Activated T-cell treated with anti-CD3 and anti-CD28 coated beads, Interleukin-2, amount 50 U/mL, for 72 hours (primary cell): ENCODE measurements around the gene TTI1. TPM values are rescaled to one million over a fixed set of nuclear protein-coding genes. Genes with fewer than 3 reads are reported as not detected.

Experiments
- ATAC-seq, 2 donors: fragments of 150-1000 bp; cut with Tn5 transposase; replicated peaks in 1 of 2; 2 replicates each; pipeline ENCODE4 v1.10.0; 2021; ENCODE audit warnings: moderate library complexity in 2 of 2, mild to moderate bottlenecking in 1 of 2
- DNase-seq, 2 donors: peaks; one replicate each; pipeline ENCODE4 v3.0.0; 2021 to 2022; ENCODE audit warnings: mixed read lengths in 1 of 2
- H3K27ac Mint-ChIP-seq: one replicate; pipeline ENCODE4 v1.8.0; 2022; ENCODE audit warnings: mild to moderate bottlenecking, moderate library complexity, mixed read lengths
- H3K27me3 Mint-ChIP-seq: one replicate; pipeline ENCODE4 v1.8.0; 2022; ENCODE audit warnings: low read depth, mixed read lengths
- H3K36me3 Mint-ChIP-seq, 2 donors: one replicate each; pipeline ENCODE4 v1.8.0; 2022; ENCODE audit warnings: mixed read lengths in 2 of 2, mild to moderate bottlenecking in 1 of 2; ENCODE audit not compliant: insufficient read depth in 2 of 2
- H3K4me1 Mint-ChIP-seq: one replicate; pipeline ENCODE4 v1.8.0; 2022; ENCODE audit warnings: low read depth, mixed read lengths
- H3K4me3 Mint-ChIP-seq, 2 donors: one replicate each; pipeline ENCODE4 v1.8.0; 2022; ENCODE audit warnings: mild to moderate bottlenecking in 2 of 2, mixed read lengths in 2 of 2, moderate library complexity in 2 of 2
- H3K9me3 Mint-ChIP-seq, 2 donors: one replicate each; pipeline ENCODE4 v1.8.0; 2022; ENCODE audit warnings: mixed read lengths in 2 of 2
- total RNA-seq, 2 donors: library from RNA; stranded (reverse); gene quantifications; one replicate each; pipeline ENCODE4 v1.2.3, GENCODE V29; 2022

The TTI1 gene
- 10 to 100 TPM; 25.8 to 26.6 TPM for total RNA-seq

DNA sequence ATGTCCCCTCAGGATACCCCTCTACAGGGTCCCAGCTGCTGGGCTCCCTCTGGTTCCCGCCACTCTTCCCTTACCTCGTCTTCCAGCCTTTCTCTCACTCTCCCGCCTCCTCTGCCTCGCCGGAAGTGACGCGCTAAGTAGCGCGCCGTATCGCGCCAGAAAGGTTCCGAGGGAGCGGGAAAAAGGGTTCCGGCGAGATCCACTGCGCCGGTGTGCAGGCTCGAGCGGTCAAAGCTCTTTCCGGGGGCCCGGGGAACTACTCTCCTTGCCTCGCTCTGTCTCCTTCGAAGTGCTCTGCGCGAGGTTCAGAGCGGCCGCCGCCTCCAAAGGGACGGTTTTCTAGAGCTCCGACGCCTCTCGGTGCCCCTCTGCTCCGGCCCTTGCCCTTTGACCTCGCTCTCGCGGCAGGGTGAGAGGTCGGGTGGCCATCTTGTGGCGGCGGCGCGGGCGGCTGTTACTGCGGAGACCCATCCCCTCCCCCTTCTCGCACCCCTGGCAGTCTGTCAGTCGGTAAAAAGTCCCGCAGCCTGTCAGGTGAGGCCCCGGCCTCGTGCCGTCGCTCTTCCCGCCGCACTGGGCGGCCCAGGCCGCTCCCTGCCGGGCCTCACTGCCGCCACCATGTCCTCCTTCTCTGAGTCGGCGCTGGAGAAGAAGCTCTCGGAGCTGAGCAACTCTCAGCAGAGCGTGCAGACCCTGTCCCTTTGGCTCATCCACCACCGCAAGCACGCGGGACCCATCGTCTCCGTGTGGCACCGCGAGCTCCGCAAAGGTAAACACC, at the start of gene TTI1, which contains the start of gene RPRD1B:
Gene TTI1 (minus strand): TSS at position 127 of the 778 bp plus-strand sequence. CDS start 19,640 bp downstream, outside the sequence.
Gene RPRD1B (plus strand): TSS at position 417 of the 778 bp plus-strand sequence. CDS start 202 bp downstream, at position 619.
- H3K9me3 Mint-ChIP-seq = no peaks in the 10 kb centered on the region
- H3K36me3 Mint-ChIP-seq = peaks cover 6 to 11% of the 10 kb centered on the region in 2 donors
- peak; percentile 90 for ATAC-seq
- peak; percentile 89 to 91 for DNase-seq
- H3K4me3 Mint-ChIP-seq = peak within 1 kb of the TSS; percentile 84 to 98
- H3K4me1 Mint-ChIP-seq = peaks cover 70% of the 10 kb centered on the region
- peak within 1 kb of the TSS; percentile 95 for H3K27ac Mint-ChIP-seq
- no peaks in the 10 kb centered on the region for H3K27me3 Mint-ChIP-seq

DNA sequence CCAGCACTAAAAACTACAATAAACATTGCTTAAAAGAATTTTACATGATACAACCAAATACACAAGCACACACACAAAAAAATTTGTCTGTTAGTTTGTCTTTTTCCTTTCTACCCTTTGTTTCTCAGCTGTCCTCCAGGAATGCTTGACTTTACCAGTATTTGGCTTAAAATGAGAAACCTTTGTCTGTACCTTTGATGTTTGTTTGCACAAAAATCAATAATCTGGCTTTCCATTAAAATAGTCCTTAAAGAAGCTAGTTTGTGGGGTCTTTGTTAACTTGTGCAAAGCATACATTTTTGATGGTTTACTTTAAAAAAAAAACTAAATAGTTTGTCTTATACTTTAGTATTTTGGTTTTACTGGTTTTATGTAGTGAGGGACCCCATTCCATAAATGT, 49.6 kb upstream of the TTI1 start:
- peaks cover 0 to 2% of the 10 kb centered on the region in 2 donors for H3K9me3 Mint-ChIP-seq
- no peak overlapping the region for H3K27ac Mint-ChIP-seq
- H3K27me3 Mint-ChIP-seq = no peaks in the 10 kb centered on the region
- ATAC-seq (no peak), DNase-seq (no peak)
- no peak overlapping the region for H3K4me3 Mint-ChIP-seq
- H3K4me1 Mint-ChIP-seq = peaks cover 7% of the 10 kb centered on the region
- H3K36me3 Mint-ChIP-seq = peaks cover 14 to 44% of the 10 kb centered on the region in 2 donors

DNA sequence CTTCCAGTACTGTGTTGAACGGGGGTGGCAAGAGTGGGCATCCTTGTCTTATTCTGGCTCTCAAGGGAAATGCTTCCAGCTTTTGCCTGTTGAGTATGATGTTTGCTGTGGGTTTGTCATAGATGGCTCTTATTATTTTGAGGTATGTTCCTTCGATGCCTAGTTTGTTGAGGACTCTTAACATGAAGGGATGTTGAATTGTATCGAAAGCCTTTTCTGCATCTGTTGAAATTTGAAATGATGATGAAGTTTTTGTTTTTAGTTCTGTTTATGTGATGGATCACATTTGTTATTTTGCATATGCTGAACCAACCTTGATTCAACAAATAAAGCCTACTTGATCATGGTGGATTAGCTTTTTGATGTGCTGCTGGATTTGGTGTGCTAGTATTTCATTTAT, 48.3 kb upstream of the TTI1 start:
- H3K36me3 Mint-ChIP-seq = peaks cover 19 to 49% of the 10 kb centered on the region in 2 donors
- no peak for DNase-seq
- peaks cover 7% of the 10 kb centered on the region for H3K4me1 Mint-ChIP-seq
- no peak overlapping the region for H3K4me3 Mint-ChIP-seq
- H3K27me3 Mint-ChIP-seq = no peaks in the 10 kb centered on the region
- H3K9me3 Mint-ChIP-seq = peaks cover 0 to 2% of the 10 kb centered on the region in 2 donors
- ATAC-seq = no peak
- H3K27ac Mint-ChIP-seq = no peak overlapping the region

DNA sequence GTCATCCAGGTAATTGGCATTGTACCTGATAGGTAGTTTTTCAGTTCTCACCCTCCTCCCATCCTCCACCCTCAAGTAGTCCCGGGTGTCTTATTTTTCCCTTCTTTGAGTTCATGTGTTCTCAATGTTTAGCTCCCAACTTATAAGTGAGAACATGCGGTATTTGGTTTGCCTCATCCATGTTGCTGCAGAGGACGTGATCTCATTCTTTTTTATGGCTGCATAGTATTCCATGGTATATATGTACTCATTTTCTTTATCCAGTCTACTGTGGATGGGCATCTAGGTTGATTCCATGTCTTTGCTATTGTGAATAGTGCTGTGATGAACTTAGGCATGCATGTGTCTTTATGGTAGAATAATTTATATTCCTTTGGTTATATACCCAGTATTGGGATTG, 46.1 kb upstream of the TTI1 start:
- peaks cover 0 to 2% of the 10 kb centered on the region in 2 donors for H3K9me3 Mint-ChIP-seq
- no peak for ATAC-seq
- peak overlapping the region; percentile 70 for H3K27ac Mint-ChIP-seq
- peaks cover 14 to 45% of the 10 kb centered on the region in 2 donors for H3K36me3 Mint-ChIP-seq
- peaks cover 7% of the 10 kb centered on the region for H3K4me1 Mint-ChIP-seq
- no peak overlapping the region for H3K4me3 Mint-ChIP-seq
- H3K27me3 Mint-ChIP-seq = no peaks in the 10 kb centered on the region
- no peak for DNase-seq

DNA sequence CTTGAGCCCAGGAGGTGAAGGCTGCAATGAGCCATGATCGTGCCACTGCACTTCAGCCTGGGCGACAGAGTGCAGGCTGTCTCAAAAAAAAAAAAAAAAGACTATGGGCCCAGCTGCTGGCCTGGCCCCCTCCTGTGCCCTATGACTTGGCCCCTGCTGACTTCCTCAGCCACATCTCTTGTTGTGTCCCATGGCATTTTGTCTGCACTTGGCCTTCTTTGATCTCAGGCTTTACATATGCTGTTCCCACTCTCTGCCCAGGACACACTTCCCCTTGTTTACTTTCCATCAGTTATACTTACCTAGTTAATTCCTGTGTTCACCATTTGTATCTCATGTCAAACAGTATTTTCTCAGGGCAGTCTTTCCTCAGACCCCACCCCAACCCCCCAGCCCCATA, 44.8 kb upstream of the TTI1 start:
- no peak for ATAC-seq
- Mint-ChIP-seq H3K9me3 (peaks cover 0 to 2% of the 10 kb centered on the region in 2 donors), H3K27ac (no peak overlapping the region), H3K27me3 (no peaks in the 10 kb centered on the region), H3K36me3 (peaks cover 14 to 45% of the 10 kb centered on the region in 2 donors), H3K4me1 (peaks cover 7% of the 10 kb centered on the region), H3K4me3 (no peak overlapping the region)
- no peak for DNase-seq

DNA sequence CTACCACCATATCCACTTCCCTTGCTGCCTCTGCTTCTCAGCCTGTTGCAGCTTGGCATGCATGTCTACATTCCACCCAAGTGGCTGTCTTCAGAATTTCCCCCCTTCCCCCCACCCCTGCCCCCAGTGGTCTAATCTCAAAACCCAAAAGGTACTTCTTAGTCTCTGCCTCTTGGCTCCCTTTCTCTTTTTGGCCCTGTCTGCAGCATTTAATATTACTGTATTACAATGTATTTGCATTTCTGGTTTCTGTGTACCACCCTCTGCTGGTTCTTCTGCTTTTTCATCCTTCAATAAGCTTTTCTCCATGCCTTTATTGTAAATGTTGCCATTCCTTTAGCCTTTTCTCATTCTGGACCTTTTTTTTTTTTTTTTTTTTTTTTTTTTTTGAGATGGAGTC, 43.3 kb upstream of the TTI1 start:
- Mint-ChIP-seq H3K4me3 (no peak overlapping the region), H3K27me3 (no peaks in the 10 kb centered on the region), H3K9me3 (peaks cover 0 to 2% of the 10 kb centered on the region in 2 donors), H3K36me3 (peaks cover 18 to 41% of the 10 kb centered on the region in 2 donors), H3K27ac (no peak overlapping the region), H3K4me1 (peaks cover 7% of the 10 kb centered on the region)
- DNase-seq (no peak), ATAC-seq (no peak)

DNA sequence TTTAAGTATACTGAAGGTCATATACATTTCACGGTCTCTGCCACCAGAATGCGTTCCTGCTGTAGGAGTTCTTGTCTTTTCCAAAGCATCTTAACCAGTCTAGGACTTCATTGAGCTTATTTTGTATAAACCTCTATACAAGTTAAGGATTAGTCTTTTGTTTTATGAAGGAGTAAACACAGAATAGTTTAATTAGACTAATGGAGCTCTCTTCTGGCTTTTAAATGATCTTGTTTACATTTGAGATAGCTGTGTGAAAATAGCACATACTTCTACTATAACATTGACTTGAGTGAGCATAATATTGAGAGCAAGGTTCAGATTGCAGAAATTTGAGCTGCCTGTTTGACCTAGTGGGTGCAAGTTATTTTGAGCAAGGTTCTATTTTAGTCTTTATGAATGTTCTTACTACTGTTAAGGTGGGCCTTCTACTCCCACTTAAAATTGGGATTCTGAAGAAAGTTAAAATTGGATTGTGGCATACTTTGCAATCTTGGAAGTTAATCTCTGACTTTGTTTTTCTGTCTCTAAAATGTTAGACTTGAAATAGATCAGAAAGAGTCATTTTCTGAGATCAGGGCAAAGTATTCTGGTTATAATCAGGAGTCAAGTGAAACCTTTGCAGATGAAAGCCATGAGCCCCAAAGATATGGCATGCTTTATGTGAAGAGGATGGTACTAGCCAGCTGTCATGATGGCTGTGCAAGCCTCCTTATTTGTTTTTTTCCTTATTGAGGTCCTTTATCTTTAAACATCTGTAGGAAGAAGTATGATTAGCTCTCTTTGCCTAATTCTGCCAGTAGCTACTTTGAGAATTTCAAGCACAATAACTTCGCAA, 42.1 kb upstream of the TTI1 start:
- Mint-ChIP-seq H3K4me3 (no peak overlapping the region), H3K27me3 (no peaks in the 10 kb centered on the region), H3K4me1 (peaks cover 7% of the 10 kb centered on the region), H3K27ac (peak overlapping the region; percentile 36), H3K36me3 (peaks cover 23 to 35% of the 10 kb centered on the region in 2 donors), H3K9me3 (peaks cover 0 to 2% of the 10 kb centered on the region in 2 donors)
- DNase-seq = no peak
- no peak for ATAC-seq

DNA sequence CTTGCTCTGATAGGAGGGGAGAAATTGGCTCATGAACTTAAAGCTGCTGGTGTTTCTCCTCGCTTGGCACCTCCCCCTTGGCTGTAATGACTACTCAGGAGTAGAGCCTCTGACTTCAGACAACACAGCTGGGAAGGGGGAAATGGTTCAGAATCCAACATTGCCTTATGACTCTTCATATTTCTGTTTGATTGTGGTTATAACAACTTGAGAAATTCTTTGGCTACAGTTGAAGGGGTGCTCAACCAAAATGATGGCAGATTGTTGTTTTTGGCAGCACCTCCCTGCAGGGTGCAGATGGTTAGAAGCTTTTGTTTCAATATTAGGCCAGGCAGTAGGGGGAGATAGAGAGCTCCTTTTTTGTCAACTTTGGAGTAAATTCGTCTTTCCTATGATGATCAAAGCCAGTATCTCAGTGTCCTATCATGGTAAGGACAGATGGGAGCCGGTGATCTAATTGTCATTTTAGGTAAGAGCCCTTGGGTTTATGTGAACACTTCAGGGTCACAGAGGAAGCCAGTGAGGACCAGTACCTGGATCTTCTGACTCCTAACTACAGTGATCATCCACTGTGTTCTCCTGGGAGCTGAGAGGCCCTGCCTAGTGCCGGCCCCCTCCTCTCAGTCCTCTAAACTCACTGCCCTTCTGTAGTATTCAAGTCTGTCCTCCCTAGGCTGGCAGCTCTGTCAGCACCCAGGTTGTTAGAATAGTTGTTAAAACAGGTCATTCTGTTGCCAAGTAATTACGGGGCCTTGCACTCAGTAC, 40.2 kb upstream of the TTI1 start:
- Mint-ChIP-seq H3K4me3 (no peak overlapping the region), H3K27ac (peak overlapping the region; percentile 64), H3K27me3 (no peaks in the 10 kb centered on the region), H3K36me3 (peaks cover 19 to 26% of the 10 kb centered on the region in 2 donors), H3K9me3 (no peaks in the 10 kb centered on the region), H3K4me1 (no peaks in the 10 kb centered on the region)
- DNase-seq (peak; percentile 15 to 58), ATAC-seq (peak; percentile 68 to 83)

DNA sequence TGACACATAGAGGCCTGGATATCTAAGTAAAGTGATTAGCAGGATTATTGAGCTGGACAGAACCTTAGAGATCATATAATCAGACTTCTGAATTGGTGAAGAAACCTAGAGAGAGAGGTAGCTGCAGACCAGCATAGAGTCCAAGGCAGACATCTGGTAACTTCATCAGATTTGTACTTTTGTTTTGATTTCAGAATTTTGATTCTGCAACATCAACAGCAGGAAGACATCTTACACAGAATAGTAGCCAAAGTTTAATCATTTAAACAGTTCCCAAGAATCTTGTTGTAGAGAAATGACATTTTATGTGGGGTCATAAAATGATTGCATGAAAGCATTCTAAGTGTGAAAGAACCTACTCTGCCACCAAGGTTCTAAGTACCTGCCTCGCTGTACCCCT, 39.6 kb upstream of the TTI1 start:
- no peak overlapping the region for H3K4me3 Mint-ChIP-seq
- no peaks in the 10 kb centered on the region for H3K27me3 Mint-ChIP-seq
- ATAC-seq (no peak), DNase-seq (no peak)
- peaks cover 17 to 24% of the 10 kb centered on the region in 2 donors for H3K36me3 Mint-ChIP-seq
- no peaks in the 10 kb centered on the region for H3K4me1 Mint-ChIP-seq
- no peaks in the 10 kb centered on the region for H3K9me3 Mint-ChIP-seq
- H3K27ac Mint-ChIP-seq = no peak overlapping the region

DNA sequence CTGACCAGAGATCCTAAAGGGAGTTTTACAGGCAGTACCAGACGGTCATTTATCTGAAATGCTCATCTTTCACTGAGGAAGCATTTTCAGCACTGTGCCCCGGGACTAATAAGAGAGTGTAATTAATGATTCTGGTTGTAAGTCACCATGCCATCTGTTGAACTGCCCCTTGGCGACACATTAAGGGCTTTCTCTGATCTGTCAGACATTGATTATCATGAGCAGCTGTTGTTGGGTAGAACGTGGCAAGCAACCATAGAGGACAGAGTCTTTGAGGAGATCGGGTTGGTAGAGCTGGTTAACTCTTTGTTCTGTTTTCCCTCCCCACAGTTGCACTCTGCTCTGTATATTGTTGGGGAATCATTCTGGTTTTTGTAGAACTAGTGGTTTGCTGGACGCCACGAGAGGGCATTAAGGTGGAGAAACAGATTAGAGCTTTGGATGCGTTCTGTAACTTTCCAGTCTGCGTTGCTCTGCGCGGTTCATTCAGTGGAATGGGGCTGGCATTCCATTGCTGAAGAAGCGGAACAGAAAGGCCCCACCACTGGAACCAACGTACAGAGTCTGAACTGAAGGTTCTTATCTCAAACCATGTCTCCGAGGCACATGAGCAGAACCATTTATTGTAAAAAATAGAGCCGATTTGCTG, 34.6 kb upstream of the TTI1 start:
- no peak overlapping the region for H3K4me3 Mint-ChIP-seq
- H3K9me3 Mint-ChIP-seq = no peaks in the 10 kb centered on the region
- H3K27ac Mint-ChIP-seq = no peak overlapping the region
- no peaks in the 10 kb centered on the region for H3K27me3 Mint-ChIP-seq
- no peaks in the 10 kb centered on the region for H3K4me1 Mint-ChIP-seq
- peaks cover 14 to 19% of the 10 kb centered on the region in 2 donors for H3K36me3 Mint-ChIP-seq
- no peak for ATAC-seq
- DNase-seq = no peak

DNA sequence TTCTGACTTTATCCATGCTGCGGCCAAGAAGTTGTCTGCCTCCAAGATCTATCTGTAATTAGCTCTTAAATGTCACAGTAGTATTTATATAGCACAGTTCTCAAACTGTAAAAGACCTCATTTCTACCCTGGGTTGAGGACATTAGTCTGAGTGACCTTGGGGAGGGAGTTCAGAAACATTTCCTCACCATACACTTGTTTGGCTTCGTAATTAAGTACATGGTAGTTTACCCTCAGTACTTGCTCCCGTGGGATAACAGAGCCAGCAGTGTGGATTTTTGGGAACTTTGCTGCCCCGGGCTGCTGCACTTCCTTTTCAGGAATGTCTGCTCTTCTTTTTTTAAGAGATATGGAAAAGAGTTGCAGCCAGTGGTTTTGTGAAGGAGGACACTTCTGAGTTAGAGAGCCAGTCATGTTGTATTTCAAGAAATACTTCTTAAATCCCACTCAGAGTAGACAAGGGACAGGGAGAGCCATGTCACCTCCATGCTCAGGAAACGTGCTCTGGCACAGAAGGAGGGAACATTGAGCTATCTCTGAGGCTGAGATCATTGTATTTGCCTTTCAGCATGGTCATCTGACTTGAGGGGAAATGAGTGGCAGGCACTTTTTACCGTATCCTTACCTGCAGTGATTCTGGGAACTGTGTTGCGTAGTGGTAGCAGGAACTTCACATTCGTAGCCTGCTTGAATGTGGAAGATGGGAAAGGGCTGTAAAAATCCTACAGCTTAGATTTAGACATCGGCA, 33.9 kb upstream of the TTI1 start:
- H3K9me3 Mint-ChIP-seq = no peaks in the 10 kb centered on the region
- no peak for DNase-seq
- no peaks in the 10 kb centered on the region for H3K27me3 Mint-ChIP-seq
- H3K4me3 Mint-ChIP-seq = no peak overlapping the region
- peaks cover 12 to 19% of the 10 kb centered on the region in 2 donors for H3K36me3 Mint-ChIP-seq
- H3K27ac Mint-ChIP-seq = no peak overlapping the region
- ATAC-seq = no peak
- no peaks in the 10 kb centered on the region for H3K4me1 Mint-ChIP-seq
